ENCODE measurements around the gene CHD6.

The CHD6 gene

GRCh38 chr20:41623625-41624375, 5.6 kb upstream of the CHD6 start:
- DNase-seq (ENCODE audit: low read depth in 2 of 2): no peak

DNA sequence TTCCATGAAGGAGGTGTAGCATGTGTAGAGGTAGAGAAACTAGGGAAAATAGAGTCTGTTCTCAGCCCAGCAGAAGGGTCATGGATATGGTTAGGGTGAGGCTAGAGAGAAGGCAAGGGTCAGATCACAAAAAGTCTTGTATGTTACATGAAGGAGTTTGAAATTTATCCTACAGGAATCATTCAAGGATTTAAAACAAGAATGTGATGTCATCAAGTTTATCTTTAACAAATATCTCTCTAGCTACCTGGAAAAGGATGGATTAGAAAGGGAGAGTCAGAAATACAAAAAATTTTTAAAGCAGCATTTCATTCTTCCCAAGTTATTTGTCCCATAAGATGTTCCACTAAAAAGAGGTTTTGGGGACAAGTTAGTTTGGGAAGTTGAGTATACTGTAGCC, 4.4 kb upstream of the CHD6 start:
- no peak for DNase-seq (ENCODE audit: low read depth in 2 of 2)

DNA sequence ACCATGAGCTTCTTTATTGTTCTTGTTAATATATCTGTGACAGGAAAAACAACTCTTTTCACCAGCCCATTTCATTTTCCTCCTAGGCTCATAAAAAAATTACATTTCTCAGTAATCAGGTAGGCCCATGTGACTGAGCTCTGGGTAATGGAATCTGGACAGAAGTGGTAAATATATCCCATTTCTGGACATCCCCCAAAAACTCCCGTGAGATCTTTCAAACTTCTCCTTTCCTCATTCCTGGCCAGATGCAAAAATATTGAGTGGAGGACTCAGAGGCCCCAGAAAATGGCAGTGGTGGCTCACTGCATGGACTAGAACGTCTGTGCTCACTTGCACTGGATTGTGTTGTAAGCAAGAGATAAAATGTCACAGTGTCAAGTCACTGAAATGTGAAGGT, 3.8 kb upstream of the CHD6 start:
- no peak for DNase-seq (ENCODE audit: low read depth in 2 of 2)

GRCh38 chr20:41621421-41621820, 3.2 kb upstream of the CHD6 start:
- DNase-seq (ENCODE audit: low read depth in 2 of 2): no peak

- no peak for DNase-seq (ENCODE audit: low read depth in 2 of 2)
These were observed 1.4 kb upstream of the CHD6 start for GRCh38 chr20:41619360-41620100.

DNA sequence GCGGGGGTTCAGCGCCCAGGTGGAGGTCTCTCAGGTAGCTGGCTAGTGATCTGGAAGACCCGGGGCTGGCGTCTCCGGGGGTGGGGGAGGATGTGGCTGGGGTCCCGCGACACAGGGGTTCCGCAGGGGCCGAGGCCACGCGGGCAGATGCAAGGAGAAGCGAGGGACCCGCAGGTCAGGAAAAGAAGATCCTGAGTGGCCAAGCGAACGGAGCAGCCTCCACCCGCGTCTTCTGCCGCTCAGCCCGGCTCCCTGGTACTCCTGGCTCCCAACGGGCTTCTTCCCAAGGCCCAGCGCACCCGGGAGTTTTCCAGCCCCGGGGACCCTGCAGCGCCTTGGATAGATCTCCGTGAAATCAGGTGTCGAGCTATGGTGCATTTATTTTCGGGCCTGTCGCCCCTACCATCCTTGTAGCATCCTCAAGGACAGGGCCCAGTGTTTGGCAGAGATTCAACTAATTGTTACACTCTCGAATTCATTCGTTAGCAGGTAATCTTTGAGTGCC, 682 bp upstream of the CHD6 start:
- DNase-seq (ENCODE audit: low read depth in 2 of 2): no peak

DNA sequence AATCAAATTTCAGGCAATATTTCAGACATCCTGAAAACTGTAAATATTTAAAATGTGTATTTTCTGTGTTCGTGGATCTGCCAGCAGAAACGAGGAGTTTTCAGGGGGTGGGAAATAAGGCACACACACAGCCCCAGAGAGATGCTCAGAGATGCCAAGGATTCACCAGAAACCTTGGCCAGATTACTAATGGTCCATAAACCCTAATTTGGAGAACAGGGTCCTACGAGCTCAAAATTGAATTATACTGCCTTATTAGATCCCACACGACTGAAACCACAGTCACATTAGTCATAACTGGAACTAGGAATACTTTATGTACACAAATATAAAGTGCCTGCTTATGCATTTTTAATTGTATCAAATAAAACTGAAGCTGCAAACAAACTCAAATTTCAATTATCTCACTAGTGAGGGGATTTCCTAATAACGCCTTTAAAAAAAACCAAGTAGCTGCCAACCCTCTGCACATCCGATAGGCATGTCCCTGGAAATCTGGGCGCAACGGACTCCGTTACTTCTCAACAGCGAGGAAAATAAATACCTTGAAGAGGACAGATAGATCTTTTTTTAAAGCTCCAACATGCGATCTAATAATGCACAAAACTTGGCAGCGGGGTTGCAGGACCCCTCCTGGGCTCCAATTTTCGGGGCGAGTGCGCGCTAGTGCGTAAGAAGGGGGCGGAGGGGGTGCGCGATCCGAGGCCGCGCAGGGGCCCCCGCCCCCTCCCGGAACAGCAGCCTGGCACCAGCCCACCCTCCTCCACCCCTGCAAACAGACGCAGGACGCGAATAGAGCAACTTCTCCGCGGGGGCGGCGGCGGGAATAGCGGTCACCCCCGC, 897 bp downstream of the CHD6 start:
- peak in 1 of 2 experiments; percentile 9 for DNase-seq (ENCODE audit: low read depth in 2 of 2)

DNA sequence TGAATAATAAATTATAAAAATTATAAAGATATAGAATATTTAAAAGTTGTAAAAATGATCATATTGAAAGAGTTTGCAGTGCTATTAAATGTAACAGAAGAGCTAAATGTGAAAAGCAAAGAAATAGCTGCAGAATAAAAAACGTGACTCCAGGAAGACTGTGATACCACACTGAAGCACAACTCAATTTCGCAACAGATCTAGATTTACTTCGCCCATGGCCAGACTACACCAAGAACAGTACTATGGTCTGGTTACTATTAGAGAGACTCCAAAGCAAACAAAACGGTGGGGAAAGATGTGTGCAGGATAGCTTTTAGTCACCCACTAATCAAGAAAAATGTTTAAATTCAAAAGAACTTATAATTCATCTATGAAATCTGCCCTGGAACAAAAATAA, 1.9 kb downstream of the CHD6 start:
- DNase-seq (ENCODE audit: low read depth in 2 of 2): no peak

DNA sequence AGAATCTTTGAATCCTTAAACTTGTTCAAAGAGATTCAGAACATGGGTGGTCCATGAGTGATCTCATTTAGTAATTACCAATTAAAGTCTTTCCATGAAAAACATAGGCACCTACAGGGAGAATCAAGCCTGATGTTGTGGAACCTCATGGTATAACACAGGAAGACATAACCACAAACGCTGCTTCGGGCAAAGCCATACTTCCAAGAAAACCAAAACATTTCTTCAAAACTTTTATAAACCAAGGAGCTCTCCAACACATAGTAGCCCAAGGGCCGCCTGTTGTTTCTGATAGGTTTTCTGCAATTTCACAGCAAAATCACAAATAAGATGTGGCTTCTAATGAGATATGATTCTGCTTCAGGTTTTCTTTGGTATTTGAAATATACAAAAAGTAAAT, 2.5 kb downstream of the CHD6 start:
- DNase-seq (ENCODE audit: low read depth in 2 of 2): no peak

- no peak for DNase-seq (ENCODE audit: low read depth in 2 of 2)
These were observed 3.1 kb downstream of the CHD6 start for GRCh38 chr20:41615110-41615509.

DNA sequence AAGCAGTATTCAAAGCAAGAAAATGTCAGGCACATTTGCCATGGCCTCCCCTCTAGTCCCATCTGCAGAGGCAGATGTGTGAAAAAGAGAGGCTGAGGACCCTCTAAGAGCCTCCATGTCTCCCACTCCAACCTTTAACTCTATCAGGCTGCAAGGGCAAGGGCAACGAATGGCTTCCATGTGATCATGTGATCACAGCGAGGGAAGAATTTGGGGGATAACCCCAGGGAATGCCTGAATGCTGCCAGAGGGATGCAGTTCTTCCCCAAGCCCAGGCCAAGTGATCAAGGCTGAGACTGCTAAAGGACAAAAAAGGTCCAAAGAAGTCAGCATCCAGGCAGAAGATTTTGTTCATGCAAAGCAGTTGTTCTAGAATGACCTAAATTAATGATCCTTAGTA, 4.9 kb downstream of the CHD6 start:
- DNase-seq (ENCODE audit: low read depth in 2 of 2): no peak

- DNase-seq (ENCODE audit: low read depth in 2 of 2): no peak
These were observed 8.7 kb downstream of the CHD6 start for GRCh38 chr20:41609474-41609873.

DNA sequence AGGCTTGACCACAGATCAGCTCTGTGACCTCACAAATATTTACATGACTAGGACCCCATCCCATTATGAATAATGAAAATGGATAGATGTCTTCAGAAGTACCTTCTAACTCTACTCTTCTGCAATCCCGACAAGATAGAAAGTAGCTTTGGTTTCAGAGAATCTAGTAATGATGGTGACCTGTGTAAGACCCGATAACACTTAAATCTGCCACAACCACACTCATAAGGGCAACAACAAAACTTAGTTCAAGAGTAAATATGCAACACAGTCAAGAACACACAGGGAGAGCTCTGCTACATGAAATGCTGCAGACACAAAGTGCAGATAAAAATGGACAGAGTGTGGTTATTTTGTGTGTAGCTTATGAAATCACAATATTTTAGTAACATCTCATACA, 9.6 kb downstream of the CHD6 start:
- DNase-seq (ENCODE audit: low read depth in 2 of 2): no peak

DNA sequence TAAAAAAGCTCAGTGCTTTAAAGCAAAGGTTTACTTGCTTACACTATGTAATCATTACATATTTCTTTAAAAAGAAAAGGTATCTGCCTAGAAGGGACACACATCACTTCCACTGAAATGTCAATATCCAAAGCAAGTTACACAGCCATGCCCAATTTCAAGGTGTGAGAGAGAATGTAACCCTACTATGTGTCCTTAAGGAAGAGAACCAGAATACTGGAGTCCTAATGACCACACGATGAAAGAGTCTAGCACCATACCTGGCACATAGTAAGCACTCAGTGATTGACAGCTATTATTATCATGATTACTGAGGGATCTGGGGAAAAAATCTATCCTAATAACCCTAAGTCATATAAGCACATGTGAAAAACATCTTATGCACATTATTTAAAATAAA, 10.4 kb downstream of the CHD6 start:
- DNase-seq (ENCODE audit: low read depth in 2 of 2): no peak

- DNase-seq (ENCODE audit: low read depth in 2 of 2): no peak
These were observed 14.2 kb downstream of the CHD6 start for GRCh38 chr20:41604002-41604401.

GRCh38 chr20:41601742-41602141, 16.4 kb downstream of the CHD6 start:
- no peak for DNase-seq (ENCODE audit: low read depth in 2 of 2)

DNA sequence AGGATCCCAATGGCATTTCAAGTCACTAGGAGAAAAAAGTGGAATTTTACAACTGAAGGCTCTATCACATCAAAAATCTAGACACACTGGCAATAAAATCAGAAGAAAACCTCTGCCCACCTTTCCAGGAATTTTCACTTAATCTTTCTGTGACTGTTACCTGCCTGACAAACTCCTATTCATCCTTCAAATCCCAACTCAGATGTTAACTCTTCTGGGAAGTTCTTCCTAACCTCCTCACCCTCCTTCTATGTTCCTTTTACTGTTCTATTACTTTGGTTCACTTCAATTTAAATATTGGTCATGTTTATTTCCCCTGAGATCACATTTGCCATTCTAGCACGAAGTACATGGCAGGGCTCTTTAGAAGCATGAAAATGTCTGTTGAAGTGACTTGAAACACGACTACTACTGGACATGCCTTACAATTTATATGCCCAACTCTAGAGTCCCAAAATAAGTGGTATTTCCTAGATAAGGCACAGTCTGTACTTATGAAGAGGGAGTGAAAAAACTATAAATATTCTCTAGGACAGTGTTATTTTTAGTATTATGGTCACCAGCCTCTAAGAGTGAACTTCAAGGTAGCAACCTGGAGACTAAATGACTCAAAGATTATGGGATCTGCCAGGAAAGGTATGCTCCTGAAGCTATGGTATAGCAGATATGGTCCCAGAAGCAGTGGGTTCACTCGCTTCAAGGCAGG, 17.1 kb downstream of the CHD6 start:
- no peak for DNase-seq (ENCODE audit: low read depth in 2 of 2)

DNA sequence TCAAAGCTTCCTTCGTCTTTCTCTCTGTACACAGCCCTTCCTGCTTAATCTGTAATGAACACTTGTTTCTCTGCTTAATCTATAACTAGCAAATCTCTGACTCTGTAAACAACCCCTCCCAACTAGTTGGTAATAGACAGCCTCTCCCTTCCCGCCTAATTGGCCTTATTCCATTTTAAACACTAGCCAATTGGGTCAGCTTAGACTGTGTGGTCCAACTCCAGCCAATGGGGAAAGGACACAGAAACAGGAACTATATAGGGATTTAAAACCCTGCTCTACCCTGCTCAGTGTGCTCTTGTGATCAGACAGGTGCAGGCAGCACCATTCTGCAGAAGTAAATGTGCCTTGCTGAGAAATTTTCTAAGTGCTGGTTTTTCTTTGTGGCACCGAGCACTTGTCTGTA, 18.5 kb downstream of the CHD6 start:
- no peak for DNase-seq (ENCODE audit: low read depth in 2 of 2)

GRCh38 chr20:41598719-41599118, 19.5 kb downstream of the CHD6 start:
- DNase-seq (ENCODE audit: low read depth in 2 of 2): no peak

DNA sequence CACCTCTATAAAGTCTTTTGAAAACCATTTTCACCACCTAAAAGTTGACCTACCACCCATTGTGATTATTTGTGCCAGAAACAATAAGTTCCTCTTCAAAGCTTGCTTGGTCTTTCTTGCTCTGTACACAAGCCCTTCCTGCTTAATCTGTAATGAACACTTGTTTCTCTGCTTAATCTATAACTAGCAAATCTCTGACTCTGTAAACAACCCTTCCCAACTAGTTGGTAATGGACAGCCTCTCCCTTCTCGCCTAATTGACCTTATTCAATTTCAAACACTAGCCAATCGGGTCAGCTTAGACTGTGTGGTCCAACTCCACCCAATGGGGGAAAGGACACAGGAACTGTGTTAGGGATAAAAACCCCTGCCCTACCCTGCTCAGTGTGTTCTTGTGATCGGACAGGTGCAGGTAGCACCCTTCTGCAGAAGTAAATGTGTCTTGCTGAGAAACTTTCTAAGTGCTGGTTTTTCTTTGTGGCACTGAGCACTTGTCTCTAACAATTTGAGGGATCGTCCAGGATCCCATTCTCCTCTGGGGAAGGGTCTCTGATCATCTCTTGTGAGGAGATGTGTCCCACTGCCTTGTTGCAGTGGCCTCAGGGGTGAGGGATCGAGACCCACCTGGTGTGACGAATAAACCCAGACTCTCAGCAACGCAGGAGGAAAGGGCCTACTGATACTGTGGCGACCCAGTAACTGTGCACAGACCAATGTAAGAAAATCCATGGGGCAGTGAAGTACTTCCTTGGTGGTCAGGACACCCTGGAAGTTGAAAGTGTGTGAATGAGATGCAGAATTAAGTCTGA, 23.5 kb downstream of the CHD6 start:
- DNase-seq (ENCODE audit: low read depth in 2 of 2): no peak
